Stimulated activated naive CD4-positive, alpha-beta T cell (primary cell): ENCODE results near the gene DOCK10.
"Not testable (repeated sequence)": the region's sequence is repeated elsewhere in the genome, so short reads cannot be mapped to it uniquely, and the experiment has no call there.

ENCODE experiments used
- DNase-seq, 6 experiments: peaks; one replicate each; lab custom pipeline; 2025; lab: John Stamatoyannopoulos, UW

DOCK10 gene

GRCh38 chr2:224919472-224920110, 122.7 kb downstream of the DOCK10 start:
- no peak for DNase-seq

DNA sequence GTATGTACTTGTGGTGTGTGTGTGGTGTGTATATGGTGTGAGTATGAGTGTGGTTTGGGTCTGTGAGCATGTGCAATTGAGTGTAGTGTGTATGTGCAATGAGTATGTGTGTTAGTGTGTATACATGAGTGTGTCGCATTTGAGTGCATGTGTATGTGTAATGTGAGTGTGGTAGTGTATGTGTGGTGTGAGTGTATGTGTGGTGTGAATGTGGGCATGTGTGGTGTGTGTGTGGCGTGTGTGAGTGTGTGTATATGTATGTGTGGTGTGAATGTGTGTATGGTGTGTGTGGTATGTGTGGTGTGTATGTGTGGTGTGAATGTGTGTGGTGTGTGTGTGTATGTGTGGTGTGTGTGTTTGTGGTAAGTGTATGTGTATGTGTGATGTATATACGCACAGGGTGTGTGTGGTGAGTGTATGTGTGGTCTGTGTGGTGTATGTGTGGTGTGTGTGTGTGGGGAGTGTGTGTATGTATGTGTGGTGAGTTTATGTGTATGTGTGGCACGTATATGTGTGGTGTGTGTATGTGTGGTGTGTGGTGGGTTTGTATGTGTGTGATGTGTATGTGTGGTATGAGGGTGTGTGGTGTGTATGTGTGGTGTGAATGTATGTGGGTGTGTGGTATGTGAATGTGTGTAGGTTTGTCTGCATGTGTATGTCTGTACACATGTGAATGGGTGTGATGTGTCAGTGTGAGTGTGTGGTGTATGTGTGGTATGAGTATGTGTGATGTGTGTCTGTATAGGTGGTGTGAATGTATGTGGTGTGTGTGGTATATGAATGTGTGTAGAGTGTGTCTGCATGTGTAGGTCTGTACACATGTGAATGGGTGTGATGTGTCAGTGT, 123.4 kb downstream of the DOCK10 start:
- no peak for DNase-seq

DNA sequence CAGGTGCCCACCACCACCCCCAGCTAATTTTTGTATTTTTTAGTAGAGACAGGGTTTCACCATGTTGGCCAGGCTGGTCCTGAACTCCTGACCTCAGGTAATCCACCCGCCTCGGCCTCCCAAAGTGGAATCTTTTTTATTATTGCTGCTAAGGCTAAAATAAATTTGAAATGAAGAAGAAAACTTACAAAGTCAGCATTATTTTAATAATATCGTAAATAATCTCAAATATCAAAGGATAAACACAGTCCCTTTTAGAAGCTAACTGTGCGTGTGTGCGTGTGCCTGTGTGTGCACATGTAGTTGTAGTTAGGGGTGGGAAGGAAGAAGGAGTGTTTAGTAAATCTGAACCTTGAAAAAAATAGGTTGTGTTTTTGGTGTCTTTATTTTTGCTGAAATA, 125.0 kb downstream of the DOCK10 start:
- not testable (repeated sequence) for DNase-seq

DNA sequence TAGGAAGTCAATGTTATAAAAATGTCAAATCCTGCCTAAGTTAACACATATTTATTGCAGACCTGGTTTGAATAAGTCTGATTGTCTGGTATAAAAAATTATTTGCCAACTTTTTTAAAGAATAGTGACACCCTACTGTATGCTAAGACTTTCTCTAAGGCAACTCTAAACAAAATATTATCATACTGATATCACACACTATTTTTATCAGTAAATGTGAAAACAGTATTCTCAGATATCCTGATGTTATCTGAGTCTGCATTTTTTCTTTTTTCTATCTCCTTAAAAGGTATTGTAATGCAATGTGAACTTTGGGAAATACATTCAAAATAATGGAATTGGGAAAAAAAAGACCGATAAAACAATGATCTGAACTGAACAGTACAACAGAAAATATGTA, 127.1 kb downstream of the DOCK10 start:
- DNase-seq = no peak

GRCh38 chr2:224910574-224910925, 131.7 kb downstream of the DOCK10 start:
- DNase-seq = no peak

DNA sequence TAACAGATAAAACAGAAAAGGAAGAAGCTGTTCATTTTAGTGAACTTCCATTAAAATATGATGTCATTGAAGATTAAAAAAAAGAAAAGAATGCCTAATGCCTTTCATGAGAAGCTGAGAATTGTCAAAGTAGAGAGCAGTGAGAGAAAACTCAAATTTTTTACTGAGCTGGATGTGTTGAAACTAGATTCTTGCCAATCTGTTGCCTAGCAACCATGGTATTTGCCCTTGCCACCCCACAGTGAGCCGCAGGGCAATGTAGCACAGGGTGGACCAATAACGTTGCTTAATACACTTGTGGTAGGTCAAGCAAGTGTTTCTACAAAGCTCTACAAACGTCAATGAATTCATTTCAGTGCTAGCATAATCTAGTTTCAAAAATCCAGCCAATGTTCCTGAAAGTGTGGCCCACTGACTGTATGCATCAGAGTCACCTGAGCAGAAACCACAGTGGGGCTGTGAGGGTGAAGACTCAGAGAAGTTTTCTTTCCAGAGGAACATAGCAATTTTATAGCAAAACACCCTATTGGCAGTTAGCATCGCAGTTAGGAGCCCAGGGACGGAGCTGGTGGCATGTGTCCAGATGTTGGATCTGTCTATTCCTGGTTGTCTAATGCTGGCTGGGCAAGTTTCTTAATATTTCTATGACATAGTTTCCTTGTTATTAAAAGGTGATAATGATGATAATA, 132.2 kb downstream of the DOCK10 start:
- peak in 1 of 6 experiments; percentile 4 for DNase-seq

GRCh38 chr2:224908818-224909217, 133.4 kb downstream of the DOCK10 start:
- DNase-seq = no peak

GRCh38 chr2:224904381-224904780, 137.9 kb downstream of the DOCK10 start:
- DNase-seq = no peak

- no peak for DNase-seq
These were observed 138.6 kb downstream of the DOCK10 start for GRCh38 chr2:224903621-224904020.

- DNase-seq = no peak
These were observed 141.1 kb downstream of the DOCK10 start for GRCh38 chr2:224901121-224901676.

DNA sequence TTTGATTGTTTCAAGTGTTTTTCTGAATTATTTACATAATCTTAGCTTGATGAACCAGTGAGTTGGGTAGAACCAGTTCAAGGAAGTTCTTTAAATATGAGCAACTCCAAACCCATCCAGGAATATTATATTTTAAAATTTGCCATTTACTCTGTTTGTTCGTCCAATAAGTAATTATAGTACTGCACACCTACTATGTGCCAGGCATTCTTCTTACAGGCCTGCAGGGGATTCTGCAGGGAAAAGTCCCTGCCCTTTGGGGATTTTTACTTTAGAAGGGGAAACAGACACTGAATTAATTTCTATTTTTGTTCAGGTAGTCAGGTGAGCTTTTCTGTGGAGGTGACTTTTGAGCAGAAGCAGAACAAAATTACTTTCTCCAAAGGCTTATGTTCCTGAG, 146.9 kb downstream of the DOCK10 start:
- DNase-seq = no peak

DNA sequence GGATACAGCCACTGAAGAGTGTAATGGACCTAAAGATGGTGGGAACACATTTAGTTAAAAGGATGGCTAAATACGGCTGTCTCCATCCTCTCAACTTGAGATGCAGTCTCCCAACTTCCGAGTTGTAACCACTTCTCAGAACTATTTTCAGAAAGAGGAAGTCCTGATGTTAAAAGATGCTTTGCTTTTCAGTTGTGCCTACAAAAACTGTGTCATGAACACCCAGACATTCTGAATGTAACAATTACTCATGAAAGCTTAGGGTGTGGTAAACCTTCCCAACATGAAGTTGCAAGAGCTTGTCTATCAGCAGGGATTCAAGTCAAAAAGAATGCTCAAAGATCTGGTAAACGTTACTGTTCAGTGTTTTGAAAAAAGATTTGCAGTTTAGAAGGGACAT, 147.9 kb downstream of the DOCK10 start:
- DNase-seq = peak in 1 of 6 experiments; percentile 11

- no peak for DNase-seq
These were observed 148.4 kb downstream of the DOCK10 start for GRCh38 chr2:224893848-224894247.

- DNase-seq = no peak
These were observed 149.6 kb downstream of the DOCK10 start for GRCh38 chr2:224892574-224893204.

DNA sequence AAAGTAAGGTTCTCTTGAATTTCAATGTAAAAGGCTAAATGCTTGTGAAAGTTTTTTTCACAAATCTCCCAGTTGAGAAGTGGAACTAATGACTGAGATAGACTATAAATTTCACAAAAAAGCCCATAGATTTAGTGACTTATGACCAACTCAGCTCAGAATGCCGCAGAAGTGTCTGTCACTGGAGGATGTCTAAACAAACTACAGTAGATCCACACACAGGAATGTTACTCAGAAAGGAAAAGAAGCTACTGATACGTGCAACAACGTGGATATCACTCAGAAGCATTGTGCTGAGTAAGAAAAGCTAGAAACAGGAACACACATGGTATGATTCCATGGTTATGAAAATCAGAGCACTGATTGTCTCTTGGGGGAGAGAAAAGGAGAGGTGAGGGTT, 151.9 kb downstream of the DOCK10 start:
- DNase-seq = no peak

GRCh38 chr2:224887141-224887540, 155.1 kb downstream of the DOCK10 start:
- no peak for DNase-seq

- DNase-seq = no peak
These were observed 156.3 kb downstream of the DOCK10 start for GRCh38 chr2:224885836-224886547.

- DNase-seq = no peak
These were observed 157.0 kb downstream of the DOCK10 start for GRCh38 chr2:224885291-224885690.

- DNase-seq = no peak
These were observed 158.1 kb downstream of the DOCK10 start for GRCh38 chr2:224884188-224884587.

GRCh38 chr2:224883700-224884099, 158.6 kb downstream of the DOCK10 start:
- no peak for DNase-seq

GRCh38 chr2:224883172-224883516, 159.1 kb downstream of the DOCK10 start:
- no peak for DNase-seq
